NB4 (cell line): Measurements from ENCODE around the gene RNF44.
"Not testable (repeated sequence)": the region's sequence is repeated elsewhere in the genome, so short reads cannot be mapped to it uniquely, and the experiment has no call there.

Experiments used
- DNase-seq: peaks from one replicate; pipeline ENCODE4 v3.0.0; 2010; ENCODE audit warnings: low read depth
- H3K4me3 ChIP-seq: one replicate; pipeline ENCODE4 v1.5.1; 2011; ENCODE audit warnings: mild to moderate bottlenecking, low read depth, low read length, moderate library complexity
- MYC ChIP-seq: IDR thresholded peaks from 2 replicates; pipeline ENCODE4 v1.6.1; 2011; ENCODE audit warnings: low read depth, low read length
- POLR2A ChIP-seq: IDR thresholded peaks from 2 replicates; pipeline ENCODE4 v1.6.1; 2011; ENCODE audit warnings: mild to moderate bottlenecking; ENCODE audit not compliant: insufficient read length; ENCODE audit errors: extremely low read depth
- TF ChIP-seq, protein P1 (sequence below): IDR thresholded peaks from 2 replicates; pipeline ENCODE4 v1.6.1; 2011; ENCODE audit warnings: low read depth, low read length
- TF ChIP-seq, protein P2 (sequence below): IDR thresholded peaks from one replicate; pipeline ENCODE4 v1.5.1; 2012; ENCODE audit warnings: low read depth, low read length

RNF44 gene

DNA sequence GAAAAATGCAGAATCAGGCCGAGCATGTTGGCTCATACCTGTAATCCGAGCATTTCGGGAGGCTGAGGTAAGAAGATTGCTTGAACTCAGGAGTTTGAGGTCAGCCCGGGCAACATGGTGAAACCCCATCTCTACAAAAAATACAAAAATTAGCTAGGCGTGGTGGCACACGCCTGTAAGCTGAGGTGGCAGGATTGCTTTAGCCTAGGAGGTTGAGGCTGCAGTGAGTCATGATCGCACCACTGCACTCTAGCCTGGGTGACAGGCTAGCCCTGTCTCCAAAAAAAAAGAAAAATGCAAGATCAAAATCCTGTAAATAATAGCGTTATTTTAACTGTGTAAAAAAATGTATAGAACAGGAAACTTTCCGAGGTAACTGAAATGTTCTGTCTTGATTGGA, 39.4 kb downstream of the RNF44 start:
- DNase-seq, result no peak
- TF ChIP-seq POLR2A (no peak), MYC (no peak)
- TF ChIP-seq, protein P1, sequence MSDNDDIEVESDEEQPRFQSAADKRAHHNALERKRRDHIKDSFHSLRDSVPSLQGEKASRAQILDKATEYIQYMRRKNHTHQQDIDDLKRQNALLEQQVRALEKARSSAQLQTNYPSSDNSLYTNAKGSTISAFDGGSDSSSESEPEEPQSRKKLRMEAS, result no peak
- TF ChIP-seq, protein P2, sequence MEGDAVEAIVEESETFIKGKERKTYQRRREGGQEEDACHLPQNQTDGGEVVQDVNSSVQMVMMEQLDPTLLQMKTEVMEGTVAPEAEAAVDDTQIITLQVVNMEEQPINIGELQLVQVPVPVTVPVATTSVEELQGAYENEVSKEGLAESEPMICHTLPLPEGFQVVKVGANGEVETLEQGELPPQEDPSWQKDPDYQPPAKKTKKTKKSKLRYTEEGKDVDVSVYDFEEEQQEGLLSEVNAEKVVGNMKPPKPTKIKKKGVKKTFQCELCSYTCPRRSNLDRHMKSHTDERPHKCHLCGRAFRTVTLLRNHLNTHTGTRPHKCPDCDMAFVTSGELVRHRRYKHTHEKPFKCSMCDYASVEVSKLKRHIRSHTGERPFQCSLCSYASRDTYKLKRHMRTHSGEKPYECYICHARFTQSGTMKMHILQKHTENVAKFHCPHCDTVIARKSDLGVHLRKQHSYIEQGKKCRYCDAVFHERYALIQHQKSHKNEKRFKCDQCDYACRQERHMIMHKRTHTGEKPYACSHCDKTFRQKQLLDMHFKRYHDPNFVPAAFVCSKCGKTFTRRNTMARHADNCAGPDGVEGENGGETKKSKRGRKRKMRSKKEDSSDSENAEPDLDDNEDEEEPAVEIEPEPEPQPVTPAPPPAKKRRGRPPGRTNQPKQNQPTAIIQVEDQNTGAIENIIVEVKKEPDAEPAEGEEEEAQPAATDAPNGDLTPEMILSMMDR, result no peak
- H3K4me3 ChIP-seq, result no peak overlapping the region

DNA sequence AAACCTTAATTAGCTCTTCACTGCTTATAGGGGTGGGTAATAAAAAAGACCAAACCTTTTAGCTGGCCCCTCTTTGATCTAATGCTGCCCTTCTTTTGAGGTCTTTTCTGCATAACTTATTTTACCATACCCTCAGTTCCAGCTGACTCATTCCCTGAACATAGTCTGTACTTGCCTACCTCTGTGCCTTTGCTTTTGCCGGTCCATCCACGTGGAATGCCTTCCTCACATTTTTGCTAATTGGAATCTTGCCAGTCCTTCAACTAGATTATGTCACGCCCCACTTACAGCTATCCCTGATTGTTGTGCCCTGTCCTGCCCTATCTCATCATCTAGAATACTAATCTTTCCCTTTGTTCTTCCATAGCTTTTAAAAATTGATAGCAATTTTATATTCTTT, 44.8 kb downstream of the RNF44 start:
- DNase-seq, result no peak
- no peak overlapping the region for H3K4me3 ChIP-seq

DNA sequence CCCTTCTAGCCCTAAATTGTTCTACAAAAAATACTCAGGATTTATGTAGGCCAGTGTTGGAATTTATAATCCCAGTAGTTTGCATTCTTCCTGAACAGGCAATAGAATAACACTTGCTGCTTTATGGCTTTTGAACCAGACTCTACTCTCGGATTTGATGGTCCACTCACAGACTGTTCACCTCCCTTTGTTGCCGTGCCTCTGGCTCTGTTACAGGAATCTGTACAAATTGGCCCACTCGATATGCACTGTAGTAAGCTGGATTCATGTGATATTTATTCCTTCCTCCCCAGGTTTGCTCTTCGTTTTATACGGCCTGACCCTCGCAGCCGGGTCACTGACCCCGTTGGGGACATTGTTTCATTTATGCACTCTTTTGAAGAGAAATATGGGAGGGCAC, 45.3 kb downstream of the RNF44 start:
- H3K4me3 ChIP-seq, result no peak overlapping the region
- TF ChIP-seq MYC (no peak), POLR2A (no peak)
- TF ChIP-seq, protein P1, result no peak
- TF ChIP-seq, protein P2, result no peak
- no peak for DNase-seq

More for the DNA sequence above, 44.8 kb downstream of the RNF44 start:
- TF ChIP-seq, protein P2, result no peak
- TF ChIP-seq, protein P1, result no peak
- TF ChIP-seq POLR2A (no peak), MYC (no peak)

DNA sequence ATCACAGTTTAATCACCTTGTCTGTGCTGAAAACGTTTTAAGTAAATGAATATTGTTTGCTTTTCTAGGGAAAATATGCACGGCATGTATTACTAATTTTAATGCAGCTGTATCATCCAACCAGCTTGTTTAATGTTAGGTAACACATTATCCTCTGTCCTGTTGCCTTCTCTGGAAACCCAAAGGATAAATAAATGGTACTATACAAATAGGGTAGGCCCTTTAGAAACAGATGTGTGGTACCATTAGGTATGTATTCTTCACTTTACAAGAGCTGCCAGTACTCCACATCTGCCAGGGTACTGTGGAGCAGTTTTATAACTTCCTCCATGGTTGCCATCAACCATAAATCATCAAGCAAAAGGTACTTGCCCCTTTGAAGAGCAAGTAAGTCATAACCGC, 46.1 kb downstream of the RNF44 start:
- TF ChIP-seq, protein P2, result no peak
- TF ChIP-seq, protein P1, result no peak
- TF ChIP-seq MYC (no peak), POLR2A (no peak)
- no peak overlapping the region for H3K4me3 ChIP-seq
- DNase-seq, result no peak

DNA sequence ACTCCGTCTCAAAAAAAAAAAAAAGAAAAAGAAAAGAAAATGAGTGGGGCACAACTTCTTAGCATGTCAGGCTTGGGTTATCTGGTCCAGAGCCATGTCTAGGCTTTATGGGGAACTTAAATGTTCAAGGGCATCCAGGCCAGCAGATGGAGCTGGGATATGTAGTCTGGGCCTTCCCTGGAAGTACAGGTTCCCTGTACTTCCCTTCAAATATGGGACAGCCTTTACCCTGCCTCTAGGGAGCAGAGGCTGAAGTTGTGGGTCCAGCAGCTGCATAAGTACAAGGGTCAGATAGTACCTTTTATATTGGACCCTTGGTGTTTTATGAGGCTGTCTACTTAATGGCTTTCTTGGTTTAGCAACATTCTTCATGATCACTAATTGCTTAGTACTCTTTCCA, 46.9 kb downstream of the RNF44 start:
- no peak overlapping the region for H3K4me3 ChIP-seq
- TF ChIP-seq POLR2A (no peak), MYC (no peak)
- TF ChIP-seq, protein P1, result no peak
- TF ChIP-seq, protein P2, result no peak
- DNase-seq, result no peak

DNA sequence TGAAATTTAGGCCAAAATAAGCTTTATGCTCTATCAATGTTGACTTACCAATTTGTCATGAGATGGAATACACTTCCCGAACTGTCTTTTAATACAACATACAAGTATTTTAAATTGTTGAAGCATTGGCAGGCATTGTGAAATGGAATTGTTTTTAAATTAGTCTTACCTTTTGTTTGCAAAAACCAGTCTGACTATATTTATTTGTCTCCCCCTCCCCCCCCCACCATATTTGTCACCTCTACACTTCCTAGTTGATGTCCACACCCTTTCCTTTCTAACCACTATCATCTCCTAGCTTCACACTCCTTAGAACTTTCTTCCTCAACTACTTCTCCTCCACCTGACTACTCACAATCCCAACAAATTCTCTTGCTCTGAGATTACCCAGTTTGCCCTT, 48.1 kb downstream of the RNF44 start:
- TF ChIP-seq, protein P2, result no peak
- TF ChIP-seq MYC (no peak), POLR2A (no peak)
- TF ChIP-seq, protein P1, result no peak
- H3K4me3 ChIP-seq, result no peak overlapping the region
- no peak for DNase-seq

DNA sequence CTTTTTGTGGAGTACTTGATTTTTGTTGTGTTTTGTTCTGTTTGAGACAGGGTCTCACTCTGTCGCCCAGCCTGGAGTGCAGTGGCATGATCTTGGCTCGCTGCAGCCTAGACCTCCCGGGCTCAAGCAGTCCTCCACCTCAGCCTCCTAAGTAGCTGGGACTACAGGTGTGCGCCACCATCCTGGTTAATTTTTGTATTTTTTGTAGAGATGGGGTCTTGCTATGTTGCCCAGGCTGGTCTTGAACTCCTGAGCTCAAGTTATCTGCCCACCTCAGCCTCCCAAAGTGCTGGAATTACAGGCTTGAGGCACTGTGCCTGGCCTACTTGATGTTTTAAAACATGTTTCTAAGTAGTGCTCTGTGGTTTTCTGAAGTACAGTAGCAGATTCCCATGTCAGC, 50.0 kb downstream of the RNF44 start:
- DNase-seq, H3K4me3 ChIP-seq: not testable (repeated sequence)
